Heart left ventricle (tissue), 13 donors: ENCODE data around the gene CREB3L1.

Source experiments
- POLR2A ChIP-seq, 2 donors: fragments of 450-650 bp; IDR thresholded peaks; one replicate each; pipeline ENCODE4 v1.6.1; 2017; ENCODE audit warnings: antibody characterized with exemption in 2 of 2, mild to moderate bottlenecking in 2 of 2, moderate library complexity in 2 of 2
- TF ChIP-seq, protein P1 (sequence below), 12 donors: fragments of 200-600 bp; sonication (generic) in 4 of 12; IDR thresholded peaks; one replicate each; pipeline versions ENCODE4 v1.5.0 to v1.8.0; 2018 to 2022; ENCODE audit warnings: antibody characterized with exemption in 12 of 12, mild to moderate bottlenecking in 5 of 12
- donor health status: ischemic (EF 13 %, LVEDD 7.1; RV severe dilation, severe dysfunction).
- donor health status: DM: no; HTN: yes; CAD: no.
- donor health status: DM: no; HTN: no; CAD: no.
- donor health status: ischemic (EF 25% LVEDD 6.9; RV normal size, moderate dysfunction).
- donor health status: ischemic (EF 25% LVEDD 5.7; RV mildly dilated, moderate dysfunction).
- donor health status: ischemic (EF 35%, LVEDD 5.7; RV mildly dilated, moderate dysfunction).
- donor health status: nonischemic (EF 11% LVEDD 7.7; RV severe dilation, severe dysfunction).
- donor health status: DM: yes; HTN: yes; CAD: no.
- donor health status: PGD.
- donor health status: ischemic (EF 29% LVEDD 5.4; RV normal size, mild dysfunction).
- donor health status: nonischemic (EF 23%, LVEDD 6.1; RV moderate dilation, normal function).

DNA sequence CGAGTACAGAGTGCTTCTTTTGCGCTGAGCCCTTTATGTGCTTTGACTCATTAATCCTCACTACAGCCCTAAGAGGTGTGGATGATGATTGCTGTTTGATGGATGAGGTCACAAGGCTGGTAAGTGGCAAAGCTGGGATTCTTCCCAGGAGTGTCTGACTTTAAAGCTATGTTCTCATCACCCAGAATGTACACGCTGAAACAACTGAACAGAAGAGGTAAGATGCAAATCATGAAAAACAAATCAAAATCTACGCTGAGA lies 37.7 kb upstream of the CREB3L1 start:
- TF ChIP-seq, protein P1, sequence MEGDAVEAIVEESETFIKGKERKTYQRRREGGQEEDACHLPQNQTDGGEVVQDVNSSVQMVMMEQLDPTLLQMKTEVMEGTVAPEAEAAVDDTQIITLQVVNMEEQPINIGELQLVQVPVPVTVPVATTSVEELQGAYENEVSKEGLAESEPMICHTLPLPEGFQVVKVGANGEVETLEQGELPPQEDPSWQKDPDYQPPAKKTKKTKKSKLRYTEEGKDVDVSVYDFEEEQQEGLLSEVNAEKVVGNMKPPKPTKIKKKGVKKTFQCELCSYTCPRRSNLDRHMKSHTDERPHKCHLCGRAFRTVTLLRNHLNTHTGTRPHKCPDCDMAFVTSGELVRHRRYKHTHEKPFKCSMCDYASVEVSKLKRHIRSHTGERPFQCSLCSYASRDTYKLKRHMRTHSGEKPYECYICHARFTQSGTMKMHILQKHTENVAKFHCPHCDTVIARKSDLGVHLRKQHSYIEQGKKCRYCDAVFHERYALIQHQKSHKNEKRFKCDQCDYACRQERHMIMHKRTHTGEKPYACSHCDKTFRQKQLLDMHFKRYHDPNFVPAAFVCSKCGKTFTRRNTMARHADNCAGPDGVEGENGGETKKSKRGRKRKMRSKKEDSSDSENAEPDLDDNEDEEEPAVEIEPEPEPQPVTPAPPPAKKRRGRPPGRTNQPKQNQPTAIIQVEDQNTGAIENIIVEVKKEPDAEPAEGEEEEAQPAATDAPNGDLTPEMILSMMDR (IDR thresholded peaks at IDR 0.05): no peak
- TF ChIP-seq POLR2A (IDR thresholded peaks at IDR 0.05): no peak
